Activated T-cell treated with anti-CD3 and anti-CD28 coated beads for 4 hours (primary cell): Measurements from ENCODE around the gene MAST4.

Source experiments
- DNase-seq: peaks from one replicate; pipeline ENCODE4 v3.0.0-alpha.2; 2020

MAST4 gene

GRCh38 chr5:66923457-66923856, 327.3 kb downstream of the MAST4 start:
- DNase-seq, result no peak

GRCh38 chr5:66923922-66924321, 327.7 kb downstream of the MAST4 start:
- DNase-seq, result no peak

GRCh38 chr5:66927140-66927539, 330.9 kb downstream of the MAST4 start:
- DNase-seq, result no peak

- DNase-seq, result no peak
These were observed 333.1 kb downstream of the MAST4 start for GRCh38 chr5:66929281-66929680.

- no peak for DNase-seq
These were observed 333.8 kb downstream of the MAST4 start for GRCh38 chr5:66929995-66930394.

- no peak for DNase-seq
These were observed 335.5 kb downstream of the MAST4 start for GRCh38 chr5:66931651-66932050.

- DNase-seq, result no peak
These were observed 336.3 kb downstream of the MAST4 start for GRCh38 chr5:66932457-66932856.

- no peak for DNase-seq
These were observed 336.9 kb downstream of the MAST4 start for GRCh38 chr5:66933066-66933465.

- no peak for DNase-seq
These were observed 342.9 kb downstream of the MAST4 start for GRCh38 chr5:66939094-66939493.

- DNase-seq, result no peak
These were observed 349.5 kb downstream of the MAST4 start for GRCh38 chr5:66945389-66946349.

- DNase-seq, result no peak
These were observed 351.3 kb downstream of the MAST4 start for GRCh38 chr5:66947458-66947857.

- no peak for DNase-seq
These were observed 352.9 kb downstream of the MAST4 start for GRCh38 chr5:66949066-66949465.

- no peak for DNase-seq
These were observed 356.0 kb downstream of the MAST4 start for GRCh38 chr5:66952153-66952552.

GRCh38 chr5:66956439-66956838, 360.2 kb downstream of the MAST4 start:
- DNase-seq, result no peak

GRCh38 chr5:66958201-66958979, 362.2 kb downstream of the MAST4 start:
- DNase-seq, result no peak

GRCh38 chr5:66958980-66959641, 362.9 kb downstream of the MAST4 start:
- DNase-seq, result no peak

GRCh38 chr5:66959653-66960052, 363.5 kb downstream of the MAST4 start:
- DNase-seq, result no peak

- DNase-seq, result no peak
These were observed 364.4 kb downstream of the MAST4 start for GRCh38 chr5:66960369-66961137.

- DNase-seq, result no peak
These were observed 367.4 kb downstream of the MAST4 start for GRCh38 chr5:66963559-66963971.

GRCh38 chr5:66966439-66966838, 370.2 kb downstream of the MAST4 start:
- no peak for DNase-seq

GRCh38 chr5:66967102-66967501, 370.9 kb downstream of the MAST4 start:
- DNase-seq, result no peak

- DNase-seq, result no peak
These were observed 371.7 kb downstream of the MAST4 start for GRCh38 chr5:66967826-66968262.
